Measurements from ENCODE around the gene PCNA.

The PCNA gene

DNA sequence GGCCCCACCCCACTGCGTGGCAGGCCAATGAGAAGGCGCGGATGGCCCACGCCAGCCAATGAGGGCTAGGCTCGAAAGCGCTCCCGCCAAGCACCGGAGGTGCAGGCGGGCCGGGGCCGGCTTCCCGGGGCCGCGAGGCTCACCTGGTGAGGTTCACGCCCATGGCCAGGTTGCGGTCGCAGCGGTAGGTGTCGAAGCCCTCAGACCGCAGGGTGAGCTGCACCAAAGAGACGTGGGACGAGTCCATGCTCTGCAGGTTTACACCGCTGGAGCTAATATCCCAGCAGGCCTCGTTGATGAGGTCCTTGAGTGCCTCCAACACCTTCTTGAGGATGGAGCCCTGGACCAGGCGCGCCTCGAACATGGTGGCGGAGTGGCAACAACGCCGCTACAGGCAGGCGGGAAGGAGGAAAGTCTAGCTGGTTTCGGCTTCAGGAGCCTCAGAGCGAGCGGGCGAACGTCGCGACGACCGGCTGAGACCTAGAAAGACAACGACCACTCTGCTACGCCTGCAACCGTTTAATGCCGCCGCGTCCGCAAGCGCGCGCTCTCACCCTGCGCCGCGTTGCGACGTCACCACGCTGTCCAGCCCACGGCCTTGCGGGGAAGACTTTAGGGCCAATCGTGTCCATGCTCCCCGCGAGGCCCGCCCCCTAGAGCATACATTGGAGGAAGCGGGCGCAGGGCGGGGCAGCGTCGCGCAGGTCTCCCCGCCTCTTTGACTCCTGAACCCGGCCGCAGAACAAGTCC is at the start of gene PCNA:
TSS of gene PCNA (minus strand) at position 524 of the 750 bp plus-strand sequence. CDS start at position 364, 160 bp downstream.
- Histone ChIP-seq H3K4me3 (ENCODE audit: low read depth in 1 of 2, low read length in 1 of 2) (peak within 1 kb of the TSS; percentile 90 to 93), H3K27ac (peak within 1 kb of the TSS; percentile 85), H3K4me1 (ENCODE audit: control insufficient read depth in 1 of 2, insufficient read depth in 1 of 2, low read depth in 1 of 2, low read length in 1 of 2) (peaks cover 23 to 31% of the 10 kb centered on the region in 2 experiments), H3K27me3 (no peaks in the 10 kb centered on the region), H3K9me3 (no peaks in the 10 kb centered on the region), H3K36me3 (no peaks in the 10 kb centered on the region)
- TF ChIP-seq, protein P1, sequence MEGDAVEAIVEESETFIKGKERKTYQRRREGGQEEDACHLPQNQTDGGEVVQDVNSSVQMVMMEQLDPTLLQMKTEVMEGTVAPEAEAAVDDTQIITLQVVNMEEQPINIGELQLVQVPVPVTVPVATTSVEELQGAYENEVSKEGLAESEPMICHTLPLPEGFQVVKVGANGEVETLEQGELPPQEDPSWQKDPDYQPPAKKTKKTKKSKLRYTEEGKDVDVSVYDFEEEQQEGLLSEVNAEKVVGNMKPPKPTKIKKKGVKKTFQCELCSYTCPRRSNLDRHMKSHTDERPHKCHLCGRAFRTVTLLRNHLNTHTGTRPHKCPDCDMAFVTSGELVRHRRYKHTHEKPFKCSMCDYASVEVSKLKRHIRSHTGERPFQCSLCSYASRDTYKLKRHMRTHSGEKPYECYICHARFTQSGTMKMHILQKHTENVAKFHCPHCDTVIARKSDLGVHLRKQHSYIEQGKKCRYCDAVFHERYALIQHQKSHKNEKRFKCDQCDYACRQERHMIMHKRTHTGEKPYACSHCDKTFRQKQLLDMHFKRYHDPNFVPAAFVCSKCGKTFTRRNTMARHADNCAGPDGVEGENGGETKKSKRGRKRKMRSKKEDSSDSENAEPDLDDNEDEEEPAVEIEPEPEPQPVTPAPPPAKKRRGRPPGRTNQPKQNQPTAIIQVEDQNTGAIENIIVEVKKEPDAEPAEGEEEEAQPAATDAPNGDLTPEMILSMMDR (IDR thresholded peaks at IDR 0.05) = peak; percentile 38

- Histone ChIP-seq H3K27ac (peak overlapping the region; percentile 82), H3K4me1 (ENCODE audit: control insufficient read depth in 1 of 2, insufficient read depth in 1 of 2, low read depth in 1 of 2, low read length in 1 of 2) (peaks cover 19 to 23% of the 10 kb centered on the region in 2 experiments), H3K9me3 (no peaks in the 10 kb centered on the region), H3K27me3 (no peaks in the 10 kb centered on the region), H3K36me3 (peaks cover 13% of the 10 kb centered on the region), H3K4me3 (ENCODE audit: low read depth in 1 of 2, low read length in 1 of 2) (peak overlapping the region in 1 of 2 experiments; percentile 24)
- TF ChIP-seq, protein P1 (IDR thresholded peaks at IDR 0.05) = no peak
These were observed 49.1 kb upstream of the PCNA start for GRCh38 chr20:5168651-5169396.

GRCh38 chr20:5164645-5165625 is 45.2 kb upstream of the PCNA start:
- TF ChIP-seq, protein P1 (IDR thresholded peaks at IDR 0.05) = no peak
- no peaks in the 10 kb centered on the region for H3K9me3 ChIP-seq
- no peak overlapping the region for H3K4me3 ChIP-seq (ENCODE audit: low read depth in 1 of 2, low read length in 1 of 2)

GRCh38 chr20:5161536-5162164 is 41.9 kb upstream of the PCNA start:
- H3K36me3 ChIP-seq = no peaks in the 10 kb centered on the region
- H3K27me3 ChIP-seq = no peaks in the 10 kb centered on the region
- no peaks in the 10 kb centered on the region for H3K9me3 ChIP-seq
- H3K4me3 ChIP-seq (ENCODE audit: low read depth in 1 of 2, low read length in 1 of 2) = peak overlapping the region in 1 of 2 experiments; percentile 22
- TF ChIP-seq, protein P1 (IDR thresholded peaks at IDR 0.05) = no peak
- H3K4me1 ChIP-seq (ENCODE audit: control insufficient read depth in 1 of 2, insufficient read depth in 1 of 2, low read depth in 1 of 2, low read length in 1 of 2) = peaks cover 0 to 18% of the 10 kb centered on the region in 2 experiments
- peak overlapping the region; percentile 54 for H3K27ac ChIP-seq

More at GRCh38 chr20:5164645-5165625, 45.2 kb upstream of the PCNA start:
- Histone ChIP-seq H3K36me3 (peaks cover 2% of the 10 kb centered on the region), H3K27ac (no peak overlapping the region), H3K4me1 (ENCODE audit: control insufficient read depth in 1 of 2, insufficient read depth in 1 of 2, low read depth in 1 of 2, low read length in 1 of 2) (peaks cover 15 to 32% of the 10 kb centered on the region in 2 experiments), H3K27me3 (no peaks in the 10 kb centered on the region)
